ENCODE data around the gene KATNB1. TPM values are rescaled to one million over a fixed set of nuclear protein-coding genes. Genes with fewer than 3 reads are reported as not detected.

KATNB1 gene
- total RNA-seq, 1 donor from 2014 or later = 33.5 TPM

DNA sequence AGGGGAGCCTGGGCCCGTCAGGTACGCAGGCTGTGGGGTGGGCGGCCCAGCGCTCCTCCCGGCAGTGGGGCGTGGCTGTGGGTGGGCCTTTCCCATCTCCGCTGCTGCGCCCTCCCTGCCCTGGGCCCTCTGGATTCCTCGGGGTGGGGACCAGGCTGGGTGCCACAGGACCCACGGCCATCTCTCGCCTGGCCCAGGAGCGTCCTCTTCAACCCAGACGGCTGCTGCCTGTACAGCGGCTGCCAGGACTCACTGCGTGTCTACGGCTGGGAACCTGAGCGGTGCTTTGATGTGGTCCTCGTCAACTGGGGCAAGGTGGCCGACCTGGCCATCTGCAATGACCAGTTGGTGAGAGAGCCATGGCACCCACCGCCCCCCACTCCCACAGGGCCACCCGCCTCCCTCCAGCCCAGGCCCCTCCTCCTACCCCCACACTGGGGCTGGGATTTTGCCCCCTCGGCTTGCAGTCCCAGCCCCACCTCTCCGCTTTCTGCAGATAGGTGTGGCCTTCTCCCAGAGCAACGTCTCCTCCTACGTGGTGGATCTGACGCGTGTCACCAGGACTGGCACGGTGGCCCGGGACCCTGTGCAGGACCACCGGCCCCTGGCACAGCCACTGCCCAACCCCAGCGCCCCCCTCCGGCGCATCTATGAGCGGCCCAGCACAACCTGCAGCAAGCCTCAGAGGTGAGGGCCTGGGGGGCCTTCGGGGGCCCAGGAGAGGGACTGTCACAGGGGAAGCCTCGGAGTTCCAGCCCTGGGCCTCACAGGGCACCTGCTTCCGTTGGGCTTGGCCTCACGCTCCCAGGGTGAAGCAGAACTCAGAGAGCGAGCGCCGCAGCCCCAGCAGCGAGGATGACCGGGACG is 17.2 kb downstream of the KATNB1 start:
- H3K27me3 Mint-ChIP-seq (ENCODE audit: insufficient read depth, low read depth) = peaks cover 7% of the 10 kb centered on the region
- Histone ChIP-seq H3K27ac (no peak overlapping the region), H3K4me3 (no peak overlapping the region), H2AFZ (replicated peaks) (no peak overlapping the region), H3K4me2 (no peak overlapping the region), H3K27me3 (no peaks in the 10 kb centered on the region), H3K79me2 (ENCODE audit: low read depth) (no peaks in the 10 kb centered on the region), H3K9me3 (ENCODE audit: low read depth) (no peaks in the 10 kb centered on the region), H3K4me1 (peaks cover under 1% of the 10 kb centered on the region), H4K20me1 (ENCODE audit: low read depth) (no peaks in the 10 kb centered on the region), H3K9ac (no peak overlapping the region), H3F3A (ENCODE audit: low read depth) (no peaks in the 10 kb centered on the region), H3K36me3 (no peaks in the 10 kb centered on the region)
- no peaks in the 10 kb centered on the region for H3K9me3 Mint-ChIP-seq
- no peaks in the 10 kb centered on the region for H3K4me1 Mint-ChIP-seq
- H3K4me3 Mint-ChIP-seq = no peak overlapping the region
- H3K27ac Mint-ChIP-seq = no peak overlapping the region
- no peak for TF ChIP-seq EZH2phosphoT487 (IDR thresholded peaks at IDR 0.05)
- no peak for TF ChIP-seq EZH2 (IDR thresholded peaks at IDR 0.05)
- TF ChIP-seq, protein P1, sequence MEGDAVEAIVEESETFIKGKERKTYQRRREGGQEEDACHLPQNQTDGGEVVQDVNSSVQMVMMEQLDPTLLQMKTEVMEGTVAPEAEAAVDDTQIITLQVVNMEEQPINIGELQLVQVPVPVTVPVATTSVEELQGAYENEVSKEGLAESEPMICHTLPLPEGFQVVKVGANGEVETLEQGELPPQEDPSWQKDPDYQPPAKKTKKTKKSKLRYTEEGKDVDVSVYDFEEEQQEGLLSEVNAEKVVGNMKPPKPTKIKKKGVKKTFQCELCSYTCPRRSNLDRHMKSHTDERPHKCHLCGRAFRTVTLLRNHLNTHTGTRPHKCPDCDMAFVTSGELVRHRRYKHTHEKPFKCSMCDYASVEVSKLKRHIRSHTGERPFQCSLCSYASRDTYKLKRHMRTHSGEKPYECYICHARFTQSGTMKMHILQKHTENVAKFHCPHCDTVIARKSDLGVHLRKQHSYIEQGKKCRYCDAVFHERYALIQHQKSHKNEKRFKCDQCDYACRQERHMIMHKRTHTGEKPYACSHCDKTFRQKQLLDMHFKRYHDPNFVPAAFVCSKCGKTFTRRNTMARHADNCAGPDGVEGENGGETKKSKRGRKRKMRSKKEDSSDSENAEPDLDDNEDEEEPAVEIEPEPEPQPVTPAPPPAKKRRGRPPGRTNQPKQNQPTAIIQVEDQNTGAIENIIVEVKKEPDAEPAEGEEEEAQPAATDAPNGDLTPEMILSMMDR (IDR thresholded peaks at IDR 0.05) = no peak
- H3K36me3 Mint-ChIP-seq = no peaks in the 10 kb centered on the region
- DNase-seq (ENCODE audit: low spot score) = no peak

DNA sequence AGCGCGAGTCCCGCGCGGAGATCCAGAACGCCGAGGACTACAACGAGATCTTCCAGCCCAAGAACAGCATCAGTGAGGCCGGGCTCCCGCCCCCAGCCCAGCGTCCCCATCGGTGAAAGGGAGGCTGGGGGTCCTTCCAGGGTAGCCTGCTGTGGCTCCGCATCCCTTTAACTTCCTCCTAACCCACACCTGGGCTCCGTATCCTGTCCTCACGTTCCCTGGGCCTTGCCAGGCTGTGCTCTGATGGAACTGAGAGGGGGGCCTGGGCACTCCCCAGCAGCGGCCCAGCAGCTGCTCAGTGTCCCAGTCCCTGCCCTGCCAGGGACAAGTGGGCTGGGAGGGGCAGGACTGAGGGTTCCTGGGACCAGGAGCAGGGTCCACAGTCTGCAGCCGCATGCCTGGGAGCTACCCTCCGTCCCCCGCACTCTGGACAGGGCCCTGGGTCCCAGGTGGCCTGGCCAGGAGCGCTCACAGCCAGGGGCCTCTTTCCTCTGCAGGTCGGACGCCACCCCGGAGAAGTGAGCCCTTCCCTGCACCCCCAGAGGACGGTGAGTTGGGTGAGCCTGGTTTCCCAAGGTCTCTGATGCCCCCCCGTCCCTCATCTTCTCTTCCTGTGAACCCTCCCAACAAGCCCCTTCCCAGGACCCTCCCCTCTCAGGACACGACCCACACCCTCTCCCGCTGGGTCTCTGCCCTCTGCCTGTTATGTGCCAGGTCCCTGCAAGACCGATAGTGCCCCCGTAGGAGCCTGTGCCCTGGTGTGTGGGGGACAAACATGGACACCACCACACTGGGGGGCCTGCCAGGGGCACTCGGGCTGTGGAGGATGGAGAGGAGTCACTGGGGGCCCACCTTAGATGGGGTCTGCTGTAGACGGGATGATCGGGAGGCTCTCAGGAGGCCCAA is 18.1 kb downstream of the KATNB1 start:
- Mint-ChIP-seq H3K4me3 (no peak overlapping the region), H3K4me1 (no peaks in the 10 kb centered on the region), H3K9me3 (no peaks in the 10 kb centered on the region), H3K27ac (no peak overlapping the region), H3K27me3 (ENCODE audit: insufficient read depth, low read depth) (peaks cover 7% of the 10 kb centered on the region), H3K36me3 (no peaks in the 10 kb centered on the region)
- Histone ChIP-seq H3K79me2 (ENCODE audit: low read depth) (no peaks in the 10 kb centered on the region), H3K4me2 (no peak overlapping the region), H3K9ac (no peak overlapping the region), H3K9me3 (ENCODE audit: low read depth) (no peaks in the 10 kb centered on the region), H3K4me3 (no peak overlapping the region), H3K27me3 (no peaks in the 10 kb centered on the region), H2AFZ (replicated peaks) (no peak overlapping the region), H3K27ac (no peak overlapping the region), H3K4me1 (no peaks in the 10 kb centered on the region), H3K36me3 (no peaks in the 10 kb centered on the region), H3F3A (ENCODE audit: low read depth) (no peaks in the 10 kb centered on the region), H4K20me1 (ENCODE audit: low read depth) (no peaks in the 10 kb centered on the region)
- DNase-seq (ENCODE audit: low spot score) = no peak
- TF ChIP-seq, protein P1 (IDR thresholded peaks at IDR 0.05) = no peak
- TF ChIP-seq EZH2phosphoT487 (IDR thresholded peaks at IDR 0.05) = no peak
- TF ChIP-seq EZH2 (IDR thresholded peaks at IDR 0.05) = no peak

DNA sequence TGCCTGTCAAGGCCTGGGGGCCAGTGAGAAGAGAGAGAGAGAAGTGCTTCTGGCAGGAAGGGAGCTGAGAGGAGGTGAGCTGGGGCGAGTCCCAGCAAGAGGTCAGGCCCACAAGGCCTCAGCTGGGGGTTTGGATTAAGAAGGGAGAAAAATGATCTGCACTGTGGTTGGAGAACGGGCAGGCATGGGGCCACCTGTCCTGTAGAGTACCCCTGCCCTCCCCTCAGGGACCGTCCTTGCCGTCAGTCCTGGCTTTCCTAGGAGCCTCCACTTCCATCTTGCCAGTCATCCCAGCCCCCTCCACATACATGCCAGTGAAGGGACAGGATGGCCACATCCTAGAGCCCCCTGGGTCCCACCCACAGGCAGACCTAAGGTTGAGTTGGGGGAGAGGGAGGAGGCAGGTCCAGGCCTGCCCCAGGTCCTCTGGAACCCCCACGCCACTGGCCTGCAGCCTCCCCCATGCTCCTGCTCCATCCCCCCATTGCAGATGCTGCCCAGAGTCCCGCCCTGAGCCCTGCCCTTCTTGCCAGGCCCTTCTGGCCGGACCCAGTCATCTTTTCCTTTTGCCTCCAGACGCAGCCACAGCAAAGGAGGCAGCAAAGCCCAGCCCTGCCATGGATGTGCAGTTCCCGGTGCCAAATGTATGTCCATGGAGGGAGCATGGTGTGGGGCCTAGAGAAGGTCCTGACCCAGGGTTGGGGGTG is 18.9 kb downstream of the KATNB1 start:
- H3K27me3 Mint-ChIP-seq (ENCODE audit: insufficient read depth, low read depth) = peaks cover 7% of the 10 kb centered on the region
- TF ChIP-seq EZH2phosphoT487 (IDR thresholded peaks at IDR 0.05) (no peak), EZH2 (IDR thresholded peaks at IDR 0.05) (no peak)
- TF ChIP-seq, protein P1 (IDR thresholded peaks at IDR 0.05) = no peak
- H3K36me3 Mint-ChIP-seq = no peaks in the 10 kb centered on the region
- H3K9me3 Mint-ChIP-seq = no peaks in the 10 kb centered on the region
- Histone ChIP-seq H3K4me2 (no peak overlapping the region), H3K27ac (no peak overlapping the region), H3K27me3 (no peaks in the 10 kb centered on the region), H3K9me3 (ENCODE audit: low read depth) (no peaks in the 10 kb centered on the region), H4K20me1 (ENCODE audit: low read depth) (no peaks in the 10 kb centered on the region), H3K4me3 (no peak overlapping the region), H3K36me3 (no peaks in the 10 kb centered on the region), H3K4me1 (no peaks in the 10 kb centered on the region), H3K9ac (no peak overlapping the region), H2AFZ (replicated peaks) (no peak overlapping the region), H3F3A (ENCODE audit: low read depth) (no peaks in the 10 kb centered on the region), H3K79me2 (ENCODE audit: low read depth) (no peaks in the 10 kb centered on the region)
- H3K27ac Mint-ChIP-seq = no peak overlapping the region
- DNase-seq (ENCODE audit: low spot score) = no peak
- H3K4me3 Mint-ChIP-seq = no peak overlapping the region
- H3K4me1 Mint-ChIP-seq = no peaks in the 10 kb centered on the region

Measured in neural progenitor cell (in vitro differentiated cells).